Fibroblast of lung (primary cell): Measurements from ENCODE around the gene OPTN. TPM values are rescaled to one million over a fixed set of nuclear protein-coding genes. Genes with fewer than 3 reads are reported as not detected.

Experiments
- DNase-seq, 2 donors: peaks; one replicate each; pipeline versions ENCODE4 v3.0.0 to v3.0.0-alpha.2; 2010; ENCODE audit warnings: low read depth in 2 of 2
- H2AFZ ChIP-seq: 2 replicates; pipeline ENCODE4 v1.5.1; 2012; ENCODE audit warnings: low read length, control low read depth, inconsistent platforms
- H3K27ac ChIP-seq: 2 replicates; pipeline ENCODE4 v1.5.1; 2011; ENCODE audit warnings: low read length, control low read depth; ENCODE audit not compliant: insufficient read depth
- H3K27me3 ChIP-seq: 2 replicates; pipeline ENCODE4 v1.5.1; 2011; ENCODE audit warnings: mild to moderate bottlenecking, low read length; ENCODE audit not compliant: control insufficient read depth, insufficient read depth
- H3K36me3 ChIP-seq: 2 replicates; pipeline ENCODE4 v1.5.1; 2011; ENCODE audit warnings: low read length; ENCODE audit not compliant: control insufficient read depth, insufficient read depth
- H3K4me1 ChIP-seq: 2 replicates; pipeline ENCODE4 v1.5.1; 2011; ENCODE audit warnings: low read length; ENCODE audit not compliant: control insufficient read depth, insufficient read depth; ENCODE audit errors: extremely low read depth
- H3K4me2 ChIP-seq: 2 replicates; pipeline ENCODE4 v1.5.1; 2011; ENCODE audit warnings: low read length, control low read depth; ENCODE audit not compliant: insufficient read depth; ENCODE audit errors: extremely low read depth
- H3K4me3 ChIP-seq, 4 experiments: fragments of 200-600 bp in 1 of 4; sonication (generic) in 1 of 4; replicated peaks in 1 of 4; 2 replicates each; pipeline ENCODE4 v1.5.1; 2011 to 2016; ENCODE audit warnings: low read length in 4 of 4, low read depth in 3 of 4, mild to moderate bottlenecking in 3 of 4, control low read depth in 2 of 4, inconsistent platforms in 1 of 4, mixed read lengths in 1 of 4; ENCODE audit not compliant: insufficient read depth in 1 of 4; ENCODE audit errors: control extremely low read depth in 1 of 4
- H3K79me2 ChIP-seq: 2 replicates; pipeline ENCODE4 v1.5.1; 2012; ENCODE audit warnings: mild to moderate bottlenecking, low read length, inconsistent platforms; ENCODE audit not compliant: control insufficient read depth, insufficient read depth
- H3K9ac ChIP-seq: 2 replicates; pipeline ENCODE4 v1.5.1; 2011; ENCODE audit warnings: mild to moderate bottlenecking, low read length, control low read depth; ENCODE audit not compliant: insufficient read depth
- H3K9me3 ChIP-seq: 2 replicates; pipeline ENCODE4 v1.5.1; 2012; ENCODE audit warnings: low read depth, low read length; ENCODE audit not compliant: control insufficient read depth, insufficient read depth
- H4K20me1 ChIP-seq: 2 replicates; pipeline ENCODE4 v1.5.1; 2011; ENCODE audit warnings: low read length; ENCODE audit not compliant: control insufficient read depth, insufficient read depth; ENCODE audit errors: extremely low read depth
- CTCF ChIP-seq, 2 donors: IDR thresholded peaks in 1 of 2; conservative IDR thresholded peaks in 1 of 2; 1 replicate in 1 of 2; 2 replicates in 1 of 2; pipeline ENCODE4 v1.5.1; 2011 to 2012; ENCODE audit warnings: low read length in 2 of 2, control low read depth in 1 of 2, inconsistent platforms in 1 of 2, low read depth in 1 of 2, mild to moderate bottlenecking in 1 of 2
- EZH2 ChIP-seq: IDR thresholded peaks from 2 replicates; pipeline ENCODE4 v1.5.1; 2012; ENCODE audit warnings: low read length, control low read depth, mild to moderate bottlenecking; ENCODE audit errors: missing control alignments
- polyA plus RNA-seq, 2 donors: library from polyadenylated mRNA; depleted of rRNA in 1 of 2; stranded (reverse) in 1 of 2; unstranded in 1 of 2; fragments of >200 nt; gene quantifications; 2 replicates each; pipeline ENCODE4 v1.2.1, GENCODE V29; 2011 to 2012; ENCODE audit warnings: missing spikeins in 1 of 2
- total RNA-seq: library from RNA; depleted of rRNA; stranded (reverse); fragments of >200 nt; gene quantifications from 2 replicates; pipeline ENCODE4 v1.2.1, GENCODE V29; 2014

The OPTN gene
- total and polyA plus RNA-seq, 2 donors (not counting 1 experiment from before 2014, with no cell fraction given), result 139 to 156 TPM

- Histone ChIP-seq H3K9ac (no peak overlapping the region), H3K4me1 (no peaks in the 10 kb centered on the region), H3K27me3 (no peaks in the 10 kb centered on the region), H2AFZ (no peak overlapping the region), H3K79me2 (peaks cover under 1% of the 10 kb centered on the region), H3K27ac (no peak overlapping the region), H3K36me3 (no peaks in the 10 kb centered on the region), H3K4me3 (no peak overlapping the region), H4K20me1 (no peaks in the 10 kb centered on the region), H3K4me2 (no peak overlapping the region), H3K9me3 (no peaks in the 10 kb centered on the region)
- TF ChIP-seq EZH2 (no peak), CTCF (conservative IDR thresholded peaks at IDR 0.05 in 1 of 2, IDR thresholded peaks at IDR 0.05 in 1 of 2; ENCODE audit: low read depth in 1 of 2, low read length in 2 of 2) (no peak)
- DNase-seq, result peak in 1 of 2 donors; percentile 8
These were observed 4.9 kb upstream of the OPTN start for GRCh38 chr10:13095094-13095493.

- Histone ChIP-seq H3K27ac (no peak overlapping the region), H3K9ac (no peak overlapping the region), H3K4me1 (no peaks in the 10 kb centered on the region), H4K20me1 (no peaks in the 10 kb centered on the region), H3K9me3 (no peaks in the 10 kb centered on the region), H3K4me3 (no peak overlapping the region), H3K36me3 (no peaks in the 10 kb centered on the region), H3K27me3 (no peaks in the 10 kb centered on the region), H2AFZ (no peak overlapping the region), H3K4me2 (no peak overlapping the region), H3K79me2 (peaks cover 8% of the 10 kb centered on the region)
- TF ChIP-seq CTCF (conservative IDR thresholded peaks at IDR 0.05 in 1 of 2, IDR thresholded peaks at IDR 0.05 in 1 of 2; ENCODE audit: low read depth in 1 of 2, low read length in 2 of 2), result no peak
- TF ChIP-seq EZH2, result no peak
- DNase-seq, result no peak
These were observed 4.0 kb upstream of the OPTN start for GRCh38 chr10:13095929-13096328.

GRCh38 chr10:13099144-13099665 is 758 bp upstream of the OPTN start:
- peak overlapping the region; percentile 99 for H3K4me2 ChIP-seq
- no peaks in the 10 kb centered on the region for H3K27me3 ChIP-seq
- peaks cover 4% of the 10 kb centered on the region for H3K4me1 ChIP-seq
- no peaks in the 10 kb centered on the region for H4K20me1 ChIP-seq
- peak overlapping the region; percentile 91 for H3K27ac ChIP-seq
- peak overlapping the region; percentile 59 to 95 (median 76) for H3K4me3 ChIP-seq
- H3K9ac ChIP-seq, result peak overlapping the region; percentile 45
- H3K79me2 ChIP-seq, result peaks cover 34% of the 10 kb centered on the region
- TF ChIP-seq CTCF (conservative IDR thresholded peaks at IDR 0.05 in 1 of 2, IDR thresholded peaks at IDR 0.05 in 1 of 2; ENCODE audit: low read depth in 1 of 2, low read length in 2 of 2), result peak; percentile 38 to 65
- TF ChIP-seq EZH2, result no peak
- peak in 1 of 2 donors; percentile 65 for DNase-seq
- H3K9me3 ChIP-seq, result no peaks in the 10 kb centered on the region
- H2AFZ ChIP-seq, result peak overlapping the region; percentile 81
- H3K36me3 ChIP-seq, result peaks cover 2% of the 10 kb centered on the region
